ENCODE data around the gene FGFBP1.
"Not testable (repeated sequence)": the region's sequence is repeated elsewhere in the genome, so short reads cannot be mapped to it uniquely, and the experiment has no call there.

FGFBP1 gene

DNA sequence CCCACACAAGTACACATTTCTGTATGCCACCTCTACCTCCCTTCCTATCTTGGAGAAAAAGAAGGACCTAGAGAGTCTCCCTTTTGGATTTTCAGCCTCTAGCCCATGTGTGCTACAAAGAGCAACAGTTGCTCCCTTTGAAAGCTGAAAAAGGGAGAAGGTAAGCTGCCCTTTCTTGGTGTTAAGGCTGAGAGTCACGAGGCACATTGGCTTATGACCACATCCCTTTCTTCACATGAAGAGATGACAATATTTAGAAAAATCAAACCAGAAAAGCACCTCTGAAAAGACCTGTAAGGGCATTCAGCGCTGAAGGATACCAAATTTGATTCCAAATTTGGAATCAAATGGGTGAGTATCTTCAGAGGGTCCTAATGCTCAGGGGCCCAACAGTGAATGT, 6.4 kb upstream of the FGFBP1 start:
- FAIRE-seq, result no peak

- FAIRE-seq, result no peak
These were observed 3.7 kb upstream of the FGFBP1 start for GRCh38 chr4:15942283-15942682.

GRCh38 chr4:15938182-15938581, 358 bp downstream of the FGFBP1 start:
- FAIRE-seq, result no peak

DNA sequence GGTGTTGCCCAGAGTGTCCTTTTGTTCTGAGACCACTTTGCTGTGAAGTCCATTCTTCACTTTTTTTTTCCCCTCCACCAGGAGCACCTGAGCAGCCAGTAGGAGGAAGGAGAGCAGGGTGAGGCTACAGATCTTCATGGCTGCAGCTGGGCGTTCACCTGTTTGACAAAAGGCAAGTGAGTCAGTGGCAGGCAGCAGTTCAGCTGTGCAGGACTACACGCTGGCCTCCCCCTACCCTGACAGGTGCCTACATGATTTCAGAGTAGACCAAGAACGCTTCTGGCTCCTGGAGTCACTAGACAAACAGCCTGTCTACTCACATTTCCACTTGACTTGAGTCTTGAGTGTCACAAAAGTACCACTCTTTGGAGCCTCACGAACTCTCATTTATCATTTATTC, 2.0 kb downstream of the FGFBP1 start:
- no peak for FAIRE-seq

DNA sequence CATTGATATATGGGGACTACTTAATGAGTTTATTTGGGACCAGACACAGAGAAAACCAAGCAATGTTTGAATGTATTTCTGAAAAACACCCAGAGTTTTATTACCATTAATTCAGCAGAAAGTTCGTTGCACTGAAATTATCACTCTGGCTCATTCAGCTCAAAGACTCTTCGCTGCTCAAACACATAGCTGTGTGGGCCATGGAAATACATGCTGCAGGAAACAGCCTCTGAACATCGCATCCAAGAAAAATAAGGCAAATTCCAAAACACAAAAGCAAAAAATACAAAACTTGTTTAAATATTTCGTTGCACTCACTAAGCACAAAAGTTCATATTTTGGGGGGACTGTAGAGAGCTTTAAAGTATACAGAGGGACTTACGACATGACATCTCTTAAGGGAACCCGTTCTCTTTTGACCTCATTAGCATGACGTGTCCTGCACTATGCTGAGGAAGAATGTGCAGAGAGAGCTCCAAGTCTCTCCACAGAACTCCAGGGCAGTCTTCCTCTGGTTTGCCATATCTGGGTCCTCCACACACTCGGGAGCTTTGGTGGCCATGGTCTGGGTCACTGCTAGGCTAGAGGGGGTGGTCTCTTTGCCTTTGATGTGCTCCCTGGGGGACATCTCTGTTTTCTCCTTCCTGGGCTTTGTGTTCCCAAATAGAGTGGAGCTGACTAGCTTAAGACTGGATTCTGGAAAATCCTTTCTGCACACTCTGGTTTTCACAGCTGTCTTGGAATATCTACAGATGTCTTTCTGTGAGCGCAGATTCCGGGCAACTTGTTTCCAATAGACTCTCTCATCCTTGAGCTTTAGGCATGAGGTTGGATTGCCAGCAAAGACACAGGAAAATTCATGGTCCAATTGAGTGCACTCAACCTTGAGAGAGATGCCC, 2.8 kb downstream of the FGFBP1 start:
- no peak for FAIRE-seq

DNA sequence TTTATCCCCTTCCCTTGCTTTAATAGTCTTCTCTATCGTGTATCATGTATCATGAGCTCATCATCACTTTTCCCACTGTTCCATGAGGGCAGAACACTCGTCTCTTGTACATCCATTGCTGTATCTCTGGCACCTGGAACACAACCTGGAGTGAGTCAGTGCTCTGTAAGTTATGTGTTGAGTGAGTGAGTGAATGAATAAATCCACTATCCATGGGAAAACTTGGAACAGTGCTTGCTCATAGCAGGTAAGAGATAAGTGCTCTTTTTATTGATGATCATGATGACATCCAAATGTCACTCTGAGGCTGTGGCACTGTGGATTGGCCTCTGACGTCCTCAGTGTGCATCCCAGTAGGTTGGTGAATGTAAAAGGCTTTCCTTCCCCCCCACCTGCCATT, 4.3 kb downstream of the FGFBP1 start:
- FAIRE-seq, result no peak

GRCh38 chr4:15931451-15932210, 6.9 kb downstream of the FGFBP1 start:
- FAIRE-seq, result no peak

GRCh38 chr4:15930314-15930713, 8.2 kb downstream of the FGFBP1 start:
- no peak for FAIRE-seq

DNA sequence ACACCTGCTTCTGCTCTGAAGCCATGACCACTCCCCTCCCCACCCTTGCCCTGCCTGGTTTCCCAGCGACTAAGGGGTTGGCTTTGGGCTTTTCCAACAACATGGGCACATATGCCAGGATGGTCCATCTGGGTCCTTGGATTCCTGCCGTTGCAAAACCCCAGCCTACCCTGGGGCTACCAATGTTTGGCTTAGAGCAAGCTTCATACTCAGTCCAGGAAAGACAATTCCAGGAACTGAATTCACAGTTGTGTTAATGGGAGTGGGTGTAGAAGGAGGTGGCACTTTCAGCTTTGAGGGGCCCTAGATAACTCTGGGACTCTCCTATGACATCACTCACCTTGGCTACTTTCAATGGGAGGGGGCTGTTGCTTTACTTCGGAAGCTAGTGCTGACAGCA, 9.0 kb downstream of the FGFBP1 start:
- FAIRE-seq, result no peak

GRCh38 chr4:15928883-15929282, 9.7 kb downstream of the FGFBP1 start:
- no peak for FAIRE-seq

GRCh38 chr4:15926486-15926885, 12.1 kb downstream of the FGFBP1 start:
- no peak for FAIRE-seq

- no peak for FAIRE-seq
These were observed 12.7 kb downstream of the FGFBP1 start for GRCh38 chr4:15925830-15926229.

DNA sequence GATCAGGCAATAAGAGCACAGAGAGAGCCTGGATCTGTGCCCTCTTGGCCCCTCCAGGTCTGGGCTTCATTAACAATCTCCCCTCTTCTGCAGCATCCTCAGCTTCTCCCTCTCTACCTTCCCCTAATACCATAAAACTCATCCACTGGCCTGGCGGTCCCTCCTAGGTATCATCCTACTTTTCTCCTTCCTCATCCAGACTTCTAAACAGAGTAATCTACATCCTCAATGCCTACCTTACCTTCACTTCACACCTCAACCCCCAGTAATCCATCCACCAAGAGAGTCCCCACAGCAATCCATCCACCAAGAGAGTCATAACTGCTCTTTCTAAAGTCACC, 17.0 kb downstream of the FGFBP1 start:
- FAIRE-seq, result no peak

DNA sequence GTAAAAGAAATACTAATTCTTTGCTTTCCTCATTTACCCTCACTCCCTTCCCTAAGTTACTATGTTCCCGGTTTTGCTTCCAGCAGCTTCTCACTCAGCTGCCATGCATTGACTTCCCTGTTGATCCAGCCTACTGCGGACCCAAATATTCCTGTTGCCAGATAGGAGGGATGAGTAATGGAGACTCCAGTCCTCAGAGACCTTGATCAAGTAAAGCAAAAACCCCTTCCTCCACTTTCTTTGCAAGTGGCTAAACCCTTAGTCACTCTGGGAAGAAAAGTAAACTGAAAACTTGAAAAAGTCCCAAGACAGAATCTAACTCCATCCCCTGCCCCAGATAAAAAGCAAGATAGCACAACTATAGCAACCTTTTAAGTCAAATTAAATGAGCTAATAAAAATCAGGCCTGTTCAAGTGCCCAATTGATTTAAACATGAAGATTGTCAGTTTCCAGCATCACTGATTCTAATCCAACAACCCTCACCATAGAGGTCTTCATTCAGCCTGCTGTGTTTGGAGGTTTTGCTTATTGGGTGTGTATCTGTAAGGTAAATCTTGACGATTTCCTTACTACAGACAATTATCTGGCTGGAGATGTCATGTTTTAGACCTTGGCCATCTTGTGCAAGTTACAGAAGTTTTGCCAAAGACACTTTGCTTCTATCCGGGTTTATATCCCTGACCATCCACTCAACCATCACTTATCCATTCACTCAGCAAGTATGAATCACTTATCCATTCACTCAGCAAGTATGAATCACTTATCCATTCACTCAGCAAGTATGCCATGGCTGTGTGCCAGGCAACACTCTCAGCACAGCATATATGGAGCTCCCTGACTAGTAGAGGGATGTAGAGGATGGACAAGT, 17.6 kb downstream of the FGFBP1 start:
- FAIRE-seq, result no peak

GRCh38 chr4:15918484-15919129, 19.9 kb downstream of the FGFBP1 start:
- FAIRE-seq, result no peak

DNA sequence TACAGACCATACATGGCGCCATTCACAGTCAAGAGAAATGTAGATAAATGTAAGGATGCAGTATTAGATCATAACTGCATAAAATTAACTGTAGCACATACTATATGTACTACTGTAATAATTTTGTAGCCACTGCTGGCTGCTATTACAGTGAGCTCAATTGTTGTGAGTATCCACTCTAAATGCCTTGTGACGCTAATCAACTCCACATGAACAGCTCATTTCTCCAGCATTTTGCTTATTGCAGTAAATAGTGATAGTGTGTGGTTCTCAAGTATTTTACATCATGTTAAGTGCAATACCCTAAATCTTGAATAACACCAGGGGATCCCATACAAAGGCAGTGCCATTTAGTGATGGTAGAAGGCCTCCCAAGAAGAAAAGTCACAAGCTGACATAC, 21.2 kb downstream of the FGFBP1 start:
- no peak for FAIRE-seq

DNA sequence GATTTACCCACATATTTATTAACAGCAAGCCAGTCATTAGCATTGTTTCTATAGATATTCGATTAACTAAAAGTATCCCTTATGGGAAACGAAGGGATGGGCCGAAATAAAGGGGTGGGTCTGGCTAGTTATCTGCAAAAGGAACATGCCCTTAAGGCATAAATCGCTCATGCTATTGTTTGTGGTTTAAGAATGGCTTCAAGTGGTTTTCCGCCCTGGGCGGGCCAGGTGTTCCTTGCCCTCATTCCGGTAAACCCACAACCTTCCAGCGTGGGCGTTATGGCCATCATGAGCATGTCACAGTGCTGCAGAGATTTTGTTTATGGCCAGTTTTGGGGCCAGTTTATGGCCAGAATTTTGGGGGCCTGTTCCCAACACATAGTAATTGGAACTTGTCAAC, 22.2 kb downstream of the FGFBP1 start:
- FAIRE-seq, result not testable (repeated sequence)

GRCh38 chr4:15914736-15915135, 23.8 kb downstream of the FGFBP1 start:
- no peak for FAIRE-seq

- FAIRE-seq, result no peak
These were observed 24.2 kb downstream of the FGFBP1 start for GRCh38 chr4:15914291-15914690.

DNA sequence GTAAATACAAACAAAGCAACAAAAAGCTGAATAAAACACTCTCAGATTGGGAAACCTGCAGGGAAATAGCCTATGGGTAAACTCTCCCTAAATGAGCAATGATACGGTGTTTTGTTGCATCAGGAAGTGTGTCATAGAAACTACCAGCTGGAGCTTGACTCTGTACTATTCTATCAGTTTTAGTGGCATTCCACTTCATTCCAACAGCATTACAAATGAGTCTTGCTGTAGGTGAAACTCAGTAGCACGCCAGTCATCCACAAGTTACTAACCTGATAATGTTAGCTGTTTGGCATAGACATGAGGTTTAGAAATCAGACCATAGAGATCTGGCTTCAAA, 24.9 kb downstream of the FGFBP1 start:
- no peak for FAIRE-seq

DNA sequence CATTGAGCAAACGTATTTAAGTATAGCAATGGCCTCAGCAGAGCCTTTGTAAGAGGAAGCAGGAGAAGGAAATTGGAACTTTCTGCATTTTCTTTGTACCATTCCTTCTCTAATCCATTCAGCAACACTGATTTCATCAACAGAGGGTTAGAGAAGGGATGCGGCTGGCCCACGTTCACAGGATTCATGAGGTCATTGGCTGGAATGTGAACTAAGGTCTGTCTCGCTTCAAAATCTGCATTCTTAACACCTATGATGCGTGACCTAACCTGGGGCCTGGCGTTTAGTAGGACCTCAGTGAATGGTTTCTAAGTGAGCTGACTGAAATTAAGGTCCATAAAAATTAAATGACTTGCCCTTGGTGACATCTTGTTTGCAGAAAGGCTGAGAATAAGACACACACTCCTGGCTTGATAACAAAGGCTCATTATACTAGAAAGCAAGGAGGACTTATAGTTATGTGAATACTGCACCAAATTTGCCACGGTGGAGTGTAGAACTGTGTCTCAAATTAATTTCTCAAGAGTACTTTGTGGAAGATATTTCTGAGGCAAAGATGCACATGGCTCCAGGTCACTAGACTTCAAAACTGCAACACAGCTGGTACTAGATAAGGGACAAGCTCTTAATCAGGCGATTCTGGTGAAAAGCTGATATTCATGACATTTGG, 25.4 kb downstream of the FGFBP1 start:
- FAIRE-seq, result no peak

- no peak for FAIRE-seq
These were observed 26.3 kb downstream of the FGFBP1 start for GRCh38 chr4:15912236-15912635.

Measured in endometrium (tissue), 2 donors.